Upper lobe of left lung (tissue), 6 donors: ENCODE measurements around the gene SPATA20. TPM values are rescaled to one million over a fixed set of nuclear protein-coding genes. Genes with fewer than 3 reads are reported as not detected.
A peak's percentile ranks its signal among the peaks of the same experiment; 100 is the strongest.

ENCODE experiments used
- ATAC-seq, 2 donors: fragments of 200-7000 bp; cut with Tn5 transposase; one replicate each; pipeline ENCODE4 v1.9.1; 2022; ENCODE audit warnings: mild to moderate bottlenecking in 2 of 2, moderate library complexity in 2 of 2; ENCODE audit not compliant: low FRiP score in 2 of 2
- DNase-seq, 2 donors: peaks; one replicate each; pipeline ENCODE4 v3.0.0-alpha.2; 2019 to 2020
- H3K27ac ChIP-seq, 4 donors: fragments of 200-600 bp; sonication (generic); one replicate each; pipeline ENCODE4 v1.5.1; 2016 to 2019
- H3K27me3 ChIP-seq, 4 donors: fragments of 200-600 bp; sonication (generic); one replicate each; pipeline ENCODE4 v1.5.1; 2017 to 2019
- H3K36me3 ChIP-seq, 4 donors: fragments of 200-600 bp; sonication (generic); one replicate each; pipeline ENCODE4 v1.5.1; 2016 to 2019
- H3K4me1 ChIP-seq, 4 donors: fragments of 200-600 bp; sonication (generic); one replicate each; pipeline ENCODE4 v1.5.1; 2018 to 2019
- H3K4me3 ChIP-seq, 4 donors: fragments of 200-600 bp; sonication (generic); one replicate each; pipeline ENCODE4 v1.5.1; 2017 to 2019; ENCODE audit warnings: mild to moderate bottlenecking in 2 of 4, moderate library complexity in 1 of 4
- H3K9me3 ChIP-seq, 4 donors: fragments of 200-600 bp; sonication (generic); one replicate each; pipeline ENCODE4 v1.5.1; 2018 to 2019
- EP300 ChIP-seq, 4 donors: sonication (generic); formaldehyde crosslinking; IDR thresholded peaks; one replicate each; pipeline ENCODE4 v1.5.1; 2017; ENCODE audit warnings: antibody characterized with exemption in 4 of 4, control low read depth in 2 of 4
- POLR2A ChIP-seq, 4 donors: fragments of 450-650 bp; IDR thresholded peaks; one replicate each; pipeline ENCODE4 v1.5.1; 2016 to 2017; ENCODE audit warnings: antibody characterized with exemption in 4 of 4, mild to moderate bottlenecking in 2 of 4
- POLR2AphosphoS5 ChIP-seq, 2 donors: sonication (generic); formaldehyde crosslinking; IDR thresholded peaks; one replicate each; pipeline ENCODE4 v1.5.1; 2017; ENCODE audit warnings: antibody characterized with exemption in 2 of 2
- whole genome bisulfite sequencing, 2 donors: methylation state at CpG; one replicate each; pipeline ENCODE4 v1.1.5; 2017 to 2018; 5-methylcytosine and 5-hydroxymethylcytosine counted together
- total RNA-seq, 6 donors: library from RNA; depleted of rRNA in 4 of 6; stranded (reverse); fragments of >200 nt in 4 of 6; gene quantifications; one replicate each; pipeline versions ENCODE4 v1.1.0 to v1.2.1, GENCODE V29; 2016 to 2021
- TF ChIP-seq, protein P1 (sequence below), 6 experiments: fragments of 450-650 bp in 4 of 6; fragments of 200-600 bp in 2 of 6; sonication (generic) in 2 of 6; IDR thresholded peaks; one replicate each; pipeline ENCODE4 v1.5.1; 2016 to 2019; ENCODE audit warnings: antibody characterized with exemption in 6 of 6
- donor health status: DM: no; HTN: no; CAD: no; lungs with moderate emphysema.
- donor health status: DM: no; HTN: yes; CAD: no; lungs with severe emphysema.

The SPATA20 gene
- total RNA-seq, 6 donors from 2014 or later, result 32.9 to 111 (median 46.4) TPM

DNA sequence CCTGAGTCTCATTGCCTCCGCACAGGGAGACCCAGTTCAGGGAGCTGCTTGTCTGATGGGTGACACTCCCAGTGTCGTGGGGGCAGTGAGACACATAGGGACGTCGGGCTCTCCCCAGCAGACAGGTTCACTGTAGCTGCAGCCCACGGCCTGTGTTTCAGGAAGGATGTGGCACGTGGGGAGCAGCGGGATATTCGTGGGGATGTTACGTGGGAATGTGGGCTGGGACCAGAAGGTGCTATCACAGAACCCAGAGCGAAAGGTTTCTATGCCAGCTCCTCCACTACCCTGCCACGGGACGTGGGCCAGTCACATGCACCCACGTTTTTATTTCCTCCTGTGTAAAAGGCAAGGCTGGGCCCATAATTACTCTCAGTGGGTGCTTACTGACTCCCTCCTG is 29.9 kb downstream of the SPATA20 start:
- 63 to 86% methylated on average over 12 to 13 of the region's 13 CpGs for WGBS, 2 donors
- Histone ChIP-seq H3K9me3 (no peaks in the 10 kb centered on the region), H3K4me3 (no peak overlapping the region), H3K4me1 (no peaks in the 10 kb centered on the region), H3K27me3 (no peaks in the 10 kb centered on the region), H3K27ac (no peak overlapping the region), H3K36me3 (no peaks in the 10 kb centered on the region)
- ATAC-seq (no peak), DNase-seq (no peak)
- TF ChIP-seq POLR2AphosphoS5 (IDR thresholded peaks at IDR 0.05), result no peak
- no peak for TF ChIP-seq POLR2A (IDR thresholded peaks at IDR 0.05)
- TF ChIP-seq, protein P1, sequence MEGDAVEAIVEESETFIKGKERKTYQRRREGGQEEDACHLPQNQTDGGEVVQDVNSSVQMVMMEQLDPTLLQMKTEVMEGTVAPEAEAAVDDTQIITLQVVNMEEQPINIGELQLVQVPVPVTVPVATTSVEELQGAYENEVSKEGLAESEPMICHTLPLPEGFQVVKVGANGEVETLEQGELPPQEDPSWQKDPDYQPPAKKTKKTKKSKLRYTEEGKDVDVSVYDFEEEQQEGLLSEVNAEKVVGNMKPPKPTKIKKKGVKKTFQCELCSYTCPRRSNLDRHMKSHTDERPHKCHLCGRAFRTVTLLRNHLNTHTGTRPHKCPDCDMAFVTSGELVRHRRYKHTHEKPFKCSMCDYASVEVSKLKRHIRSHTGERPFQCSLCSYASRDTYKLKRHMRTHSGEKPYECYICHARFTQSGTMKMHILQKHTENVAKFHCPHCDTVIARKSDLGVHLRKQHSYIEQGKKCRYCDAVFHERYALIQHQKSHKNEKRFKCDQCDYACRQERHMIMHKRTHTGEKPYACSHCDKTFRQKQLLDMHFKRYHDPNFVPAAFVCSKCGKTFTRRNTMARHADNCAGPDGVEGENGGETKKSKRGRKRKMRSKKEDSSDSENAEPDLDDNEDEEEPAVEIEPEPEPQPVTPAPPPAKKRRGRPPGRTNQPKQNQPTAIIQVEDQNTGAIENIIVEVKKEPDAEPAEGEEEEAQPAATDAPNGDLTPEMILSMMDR (IDR thresholded peaks at IDR 0.05), result no peak
- no peak for TF ChIP-seq EP300 (IDR thresholded peaks at IDR 0.05)

DNA sequence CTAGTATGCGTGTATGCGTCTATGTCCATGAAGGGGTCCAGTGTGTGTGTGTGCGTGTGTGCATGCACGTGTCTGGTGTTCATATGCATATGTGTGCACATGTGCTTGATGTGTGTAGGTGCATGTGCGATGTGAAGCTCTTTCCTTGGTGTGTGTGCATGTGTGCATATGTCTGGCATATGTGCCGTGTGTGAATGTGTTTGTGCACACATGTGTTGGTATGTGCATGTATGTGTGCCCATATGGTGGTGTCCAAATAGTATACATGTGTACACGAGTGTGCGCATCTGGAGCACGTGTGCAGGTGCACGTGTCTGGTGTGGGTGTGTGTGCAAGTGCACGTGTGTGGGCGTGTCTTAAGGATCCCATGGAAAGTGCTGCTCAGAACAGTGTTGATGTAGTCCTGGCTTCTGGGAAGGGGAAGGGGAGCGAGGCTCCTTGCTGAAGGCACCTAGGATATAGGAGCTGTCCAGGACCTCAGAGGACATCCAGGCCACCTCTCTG is 30.5 kb downstream of the SPATA20 start:
- Histone ChIP-seq H3K36me3 (no peaks in the 10 kb centered on the region), H3K27me3 (no peaks in the 10 kb centered on the region), H3K4me1 (no peaks in the 10 kb centered on the region), H3K4me3 (no peak overlapping the region), H3K27ac (no peak overlapping the region), H3K9me3 (no peaks in the 10 kb centered on the region)
- 84 to 90% methylated on average over 13 of the region's 13 CpGs for WGBS, 2 donors
- TF ChIP-seq POLR2AphosphoS5 (IDR thresholded peaks at IDR 0.05), result no peak
- no peak for TF ChIP-seq EP300 (IDR thresholded peaks at IDR 0.05)
- TF ChIP-seq, protein P1 (IDR thresholded peaks at IDR 0.05), result no peak
- no peak for TF ChIP-seq POLR2A (IDR thresholded peaks at IDR 0.05)
- ATAC-seq (no peak), DNase-seq (no peak)

DNA sequence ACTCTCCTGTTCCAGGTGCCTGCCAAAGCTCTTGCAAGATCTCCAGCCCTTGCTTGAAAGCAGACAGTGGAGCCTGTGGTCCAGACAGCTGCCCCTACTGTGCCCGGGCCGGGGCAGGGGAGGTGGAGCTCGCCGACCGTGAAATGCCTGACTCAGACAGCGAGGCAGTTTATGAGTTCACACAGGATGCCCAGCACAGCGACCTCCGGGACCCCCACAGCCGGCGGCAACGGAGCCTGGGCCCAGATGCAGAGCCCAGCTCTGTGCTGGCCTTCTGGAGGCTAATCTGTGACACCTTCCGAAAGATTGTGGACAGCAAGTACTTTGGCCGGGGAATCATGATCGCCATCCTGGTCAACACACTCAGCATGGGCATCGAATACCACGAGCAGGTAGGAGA is 31.2 kb downstream of the SPATA20 start:
- TF ChIP-seq, protein P1 (IDR thresholded peaks at IDR 0.05), result no peak
- TF ChIP-seq POLR2AphosphoS5 (IDR thresholded peaks at IDR 0.05) (no peak), EP300 (IDR thresholded peaks at IDR 0.05) (no peak), POLR2A (IDR thresholded peaks at IDR 0.05) (no peak)
- Histone ChIP-seq H3K27me3 (no peaks in the 10 kb centered on the region), H3K36me3 (no peaks in the 10 kb centered on the region), H3K27ac (no peak overlapping the region), H3K4me1 (no peaks in the 10 kb centered on the region), H3K4me3 (no peak overlapping the region), H3K9me3 (no peaks in the 10 kb centered on the region)
- 91% methylated on average over 7 to 14 of the region's 16 CpGs for WGBS, 2 donors
- peak in 1 of 2 donors; percentile 77 for DNase-seq
- ATAC-seq, result no peak

DNA sequence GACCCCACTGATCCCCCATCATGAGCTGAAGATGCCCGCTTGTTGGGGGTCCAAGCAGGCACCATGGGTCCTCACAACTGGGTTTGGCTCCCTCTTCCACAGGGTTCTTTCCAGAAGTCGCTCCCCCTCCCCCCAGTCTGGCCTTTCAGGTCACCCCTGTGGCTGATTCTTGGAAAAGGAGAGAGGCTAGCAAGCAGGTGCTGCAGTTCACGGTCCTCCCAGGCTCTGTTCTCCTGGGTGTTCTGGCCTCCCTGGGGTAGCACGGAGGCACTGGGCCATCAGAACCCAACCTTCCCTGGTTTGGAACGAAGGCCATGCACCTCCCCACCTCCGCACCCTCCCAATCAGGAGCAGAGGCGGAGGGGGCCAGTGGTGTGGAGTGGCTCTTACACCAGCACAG is 32.4 kb downstream of the SPATA20 start:
- no peaks in the 10 kb centered on the region for H3K4me1 ChIP-seq
- H3K9me3 ChIP-seq, result no peaks in the 10 kb centered on the region
- WGBS, 2 donors, result 89 to 93% methylated on average over 7 of the region's 7 CpGs
- TF ChIP-seq POLR2A (IDR thresholded peaks at IDR 0.05) (no peak), EP300 (IDR thresholded peaks at IDR 0.05) (no peak), POLR2AphosphoS5 (IDR thresholded peaks at IDR 0.05) (no peak)
- TF ChIP-seq, protein P1 (IDR thresholded peaks at IDR 0.05), result no peak
- H3K4me3 ChIP-seq, result no peak overlapping the region
- ATAC-seq, result no peak
- H3K27me3 ChIP-seq, result no peaks in the 10 kb centered on the region
- H3K36me3 ChIP-seq, result no peaks in the 10 kb centered on the region
- H3K27ac ChIP-seq, result no peak overlapping the region
- peak in 1 of 2 donors; percentile 10 for DNase-seq

DNA sequence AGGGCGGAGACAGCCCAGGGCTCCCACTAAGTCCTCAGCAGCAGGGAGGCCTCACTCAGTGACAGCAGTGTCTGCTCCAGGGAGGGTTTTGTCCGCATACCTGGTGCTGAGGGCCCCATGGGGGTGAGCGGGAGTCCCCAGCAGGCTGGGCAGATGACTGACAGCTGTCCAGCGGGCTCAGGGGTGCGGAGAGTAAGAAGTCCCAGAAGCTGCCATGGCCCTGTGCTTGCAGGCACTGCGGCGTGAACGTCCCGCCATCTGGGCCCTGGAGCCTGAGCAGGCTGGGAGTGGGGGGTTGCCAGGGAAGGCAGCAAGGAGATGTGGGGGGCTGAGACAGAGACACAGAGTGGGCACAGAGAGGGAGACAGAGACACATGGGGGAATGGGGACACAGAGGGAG is 33.7 kb downstream of the SPATA20 start:
- Histone ChIP-seq H3K27ac (no peak overlapping the region), H3K4me1 (no peaks in the 10 kb centered on the region), H3K36me3 (no peaks in the 10 kb centered on the region), H3K4me3 (no peak overlapping the region), H3K27me3 (no peaks in the 10 kb centered on the region), H3K9me3 (no peaks in the 10 kb centered on the region)
- no peak for ATAC-seq
- no peak for TF ChIP-seq EP300 (IDR thresholded peaks at IDR 0.05)
- TF ChIP-seq POLR2A (IDR thresholded peaks at IDR 0.05), result no peak
- TF ChIP-seq, protein P1 (IDR thresholded peaks at IDR 0.05), result no peak
- TF ChIP-seq POLR2AphosphoS5 (IDR thresholded peaks at IDR 0.05), result no peak
- peak in 1 of 2 donors; percentile 64 for DNase-seq
- WGBS, 2 donors, result 91 to 96% methylated on average over 8 of the region's 9 CpGs
